Measurements from ENCODE around the gene TMEM79.
A peak's percentile ranks its signal among the peaks of the same experiment; 100 is the strongest.
"Not testable (repeated sequence)": the region's sequence is repeated elsewhere in the genome, so short reads cannot be mapped to it uniquely, and the experiment has no call there.

The TMEM79 gene

GRCh38 chr1:156316909-156317308, 32.8 kb downstream of the TMEM79 start:
- DNase-seq = no peak

GRCh38 chr1:156319664-156320063, 35.5 kb downstream of the TMEM79 start:
- DNase-seq = no peak

- DNase-seq = no peak
Measured at GRCh38 chr1:156320560-156320959, 36.4 kb downstream of the TMEM79 start.

GRCh38 chr1:156323179-156323578, 39.1 kb downstream of the TMEM79 start:
- not testable (repeated sequence) for DNase-seq

GRCh38 chr1:156336242-156336641, 52.1 kb downstream of the TMEM79 start:
- DNase-seq = no peak

- no peak for DNase-seq
Measured at GRCh38 chr1:156337052-156337887, 53.1 kb downstream of the TMEM79 start.

GRCh38 chr1:156337888-156338179, 53.7 kb downstream of the TMEM79 start:
- no peak for DNase-seq

- DNase-seq = peak; percentile 100
Measured at GRCh38 chr1:156338180-156338976, 54.3 kb downstream of the TMEM79 start, which contains the start of the genes CCT3 and TSACC. CCT3 (minus strand) TSS chr1:156338292; CDS start chr1:156338184, 108 bp downstream. TSACC (plus strand) TSS chr1:156338526; CDS start chr1:156339758, 1,232 bp downstream.
